GM12872 (cell line): ENCODE data around the gene C9orf78.

Experiments used
- CTCF ChIP-seq: IDR thresholded peaks from 3 replicates; pipeline ENCODE4 v1.5.1; 2011; ENCODE audit warnings: low read depth, mild to moderate bottlenecking, low read length, moderate library complexity; ENCODE audit not compliant: insufficient read depth

Gene C9orf78

GRCh38 chr9:129878291-129878690 lies 43.2 kb upstream of the C9orf78 start:
- TF ChIP-seq CTCF: no peak

- TF ChIP-seq CTCF: no peak
Measured at GRCh38 chr9:129876815-129877214, 41.7 kb upstream of the C9orf78 start.

GRCh38 chr9:129875687-129876395 lies 40.8 kb upstream of the C9orf78 start:
- TF ChIP-seq CTCF: no peak

DNA sequence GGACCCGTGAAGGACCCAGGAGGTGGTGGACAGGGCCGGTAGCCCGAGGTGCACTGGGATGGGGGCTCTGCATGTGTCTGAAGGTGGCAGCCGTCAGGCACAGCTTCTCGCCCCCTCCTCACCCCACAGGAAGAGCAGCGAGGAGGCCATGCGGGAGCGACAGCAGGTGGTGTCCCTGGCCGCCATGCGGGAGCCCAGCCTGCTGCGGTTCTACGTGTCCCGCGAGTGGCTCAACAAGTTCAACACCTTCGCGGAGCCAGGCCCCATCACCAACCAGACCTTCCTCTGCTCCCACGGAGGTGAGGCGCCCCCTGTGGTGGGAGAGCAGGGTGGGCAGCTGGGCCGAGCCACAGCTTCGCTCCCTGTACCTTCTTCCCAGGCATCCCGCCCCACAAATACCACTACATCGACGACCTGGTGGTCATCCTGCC lies 40.1 kb upstream of the C9orf78 start:
- 0 out of 3 replicates have a peak, but pooled peaks have one; percentile 29 for TF ChIP-seq CTCF

DNA sequence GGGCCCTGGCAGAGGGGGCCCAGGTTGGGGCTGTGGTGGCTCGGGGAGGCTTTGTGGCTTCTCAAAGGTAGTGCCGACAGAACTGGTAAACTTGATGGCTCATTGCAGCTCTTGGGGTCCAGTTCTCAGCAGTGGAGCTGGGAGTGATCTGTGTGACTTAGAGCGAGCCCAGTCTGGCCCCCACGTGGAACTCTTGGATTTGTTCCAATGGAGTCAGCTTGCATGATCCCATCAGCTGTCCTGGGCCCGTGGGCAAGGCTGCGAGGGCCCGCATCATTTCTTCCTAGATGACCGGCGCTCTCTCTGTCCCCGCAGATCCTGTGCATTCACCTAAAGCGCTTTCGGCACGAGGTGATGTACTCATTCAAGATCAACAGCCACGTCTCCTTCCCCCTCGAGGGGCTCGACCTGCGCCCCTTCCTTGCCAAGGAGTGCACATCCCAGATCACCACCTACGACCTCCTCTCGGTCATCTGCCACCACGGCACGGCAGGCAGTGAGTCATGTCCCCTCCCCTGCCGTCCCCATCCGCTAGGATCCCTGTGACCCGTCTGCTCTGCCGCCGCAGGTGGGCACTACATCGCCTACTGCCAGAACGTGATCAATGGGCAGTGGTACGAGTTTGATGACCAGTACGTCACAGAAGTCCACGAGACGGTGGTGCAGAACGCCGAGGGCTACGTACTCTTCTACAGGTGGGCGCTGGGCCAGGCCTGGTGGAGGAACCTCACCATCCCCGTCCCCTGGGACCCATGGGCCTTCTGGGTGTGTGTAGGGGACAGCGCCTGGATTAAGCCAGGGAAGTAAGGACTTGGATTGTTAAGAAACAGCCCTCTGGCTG lies 39.4 kb upstream of the C9orf78 start:
- TF ChIP-seq CTCF: no peak

DNA sequence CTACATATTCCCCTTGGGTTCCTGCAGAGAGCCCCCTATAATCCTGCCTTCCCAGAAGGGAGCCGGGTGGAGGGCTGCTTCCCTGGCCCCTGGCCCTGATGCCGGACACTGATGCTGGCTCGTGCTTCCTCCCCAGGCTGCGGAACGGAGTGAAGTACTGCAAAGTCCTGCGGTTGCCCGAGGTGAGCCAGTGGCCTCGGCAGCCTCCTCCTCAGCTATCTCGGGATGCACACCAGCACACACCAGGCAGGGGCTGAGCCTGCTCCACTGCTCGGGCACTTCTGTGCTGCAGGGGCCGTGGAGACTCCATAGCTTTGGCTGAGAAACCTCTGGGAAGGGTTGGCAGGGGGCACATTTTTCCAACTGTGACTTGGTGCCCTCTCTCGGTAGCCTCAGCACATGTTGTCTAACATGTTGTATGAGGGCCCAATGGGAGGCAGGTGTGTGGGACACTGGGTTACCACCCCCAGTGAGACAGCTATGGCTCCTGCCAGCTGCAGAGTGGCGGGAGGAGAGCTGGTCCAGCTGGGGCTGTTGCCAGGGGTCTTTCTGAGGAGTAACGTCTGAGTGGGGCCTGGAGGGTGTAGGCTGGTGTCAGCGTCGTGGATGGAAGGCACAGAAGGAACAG lies 38.6 kb upstream of the C9orf78 start:
- TF ChIP-seq CTCF: no peak

DNA sequence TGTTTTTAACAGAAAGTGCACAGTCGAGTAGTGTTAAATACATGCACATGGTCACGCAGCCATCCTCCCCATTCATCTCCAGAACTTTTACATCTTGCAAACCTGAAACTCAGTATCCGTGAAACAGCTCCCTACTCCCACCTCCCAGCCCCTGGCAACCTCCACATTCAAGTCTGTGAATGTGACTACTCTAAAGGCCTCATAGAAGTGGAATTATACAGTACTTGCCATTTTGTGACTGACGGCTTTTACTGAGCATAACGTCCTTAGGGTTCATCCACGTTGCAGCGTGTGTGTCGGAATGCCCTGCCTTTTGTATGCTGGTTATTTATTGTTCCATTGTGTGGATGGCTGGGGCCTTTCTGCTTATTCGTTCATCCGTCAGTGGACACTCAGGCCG lies 36.0 kb upstream of the C9orf78 start:
- TF ChIP-seq CTCF: no peak
